GM23248 (cell line): ENCODE results near the gene CLEC16A.

ENCODE experiments used
- EZH2 ChIP-seq: fragments of 200-600 bp; sonication (generic); IDR thresholded peaks from 2 replicates; pipeline ENCODE4 v1.6.1; 2018; ENCODE audit warnings: antibody characterized with exemption, mild to moderate bottlenecking; ENCODE audit not compliant: insufficient read depth, poor library complexity, severe bottlenecking
- EZH2phosphoT487 ChIP-seq: fragments of 200-600 bp; sonication (generic); IDR thresholded peaks from 2 replicates; pipeline ENCODE4 v1.6.1; 2018; ENCODE audit warnings: antibody characterized with exemption, moderate library complexity, mild to moderate bottlenecking, low read depth; ENCODE audit not compliant: insufficient read depth

GRCh38 chr16:10990378-10990777, 46.0 kb downstream of the CLEC16A start:
- no peak for TF ChIP-seq EZH2phosphoT487
- TF ChIP-seq EZH2 = no peak
